GM12873 (cell line): Measurements from ENCODE around the gene SLC7A11.

Experiments
- CTCF ChIP-seq: IDR thresholded peaks from 2 replicates; pipeline ENCODE4 v1.5.1; 2012; ENCODE audit warnings: low read depth, mild to moderate bottlenecking, moderate library complexity, low read length, control low read depth; ENCODE audit not compliant: insufficient read depth; ENCODE audit errors: missing control alignments

The SLC7A11 gene

GRCh38 chr4:138234248-138234647 is 7.9 kb downstream of the SLC7A11 start:
- TF ChIP-seq CTCF: no peak

- no peak for TF ChIP-seq CTCF
Measured at GRCh38 chr4:138233313-138234034, 8.7 kb downstream of the SLC7A11 start.

GRCh38 chr4:138232364-138232763 is 9.8 kb downstream of the SLC7A11 start:
- TF ChIP-seq CTCF: no peak

- TF ChIP-seq CTCF: no peak
Measured at GRCh38 chr4:138230048-138230447, 12.1 kb downstream of the SLC7A11 start.

GRCh38 chr4:138229160-138229559 is 13.0 kb downstream of the SLC7A11 start:
- no peak for TF ChIP-seq CTCF

- TF ChIP-seq CTCF: no peak
Measured at GRCh38 chr4:138226351-138226750, 15.8 kb downstream of the SLC7A11 start.

- TF ChIP-seq CTCF: no peak
Measured at GRCh38 chr4:138225477-138225876, 16.7 kb downstream of the SLC7A11 start.

GRCh38 chr4:138224614-138225013 is 17.5 kb downstream of the SLC7A11 start:
- no peak for TF ChIP-seq CTCF
